GM21381 (cell line): Measurements from ENCODE around the gene ACOT7.

Experiments used
- ATAC-seq: cut with Tn5 transposase; IDR thresholded peaks from one replicate; pipeline ENCODE4 v1.9.1; 2021; ENCODE audit warnings: mild to moderate bottlenecking, moderate library complexity; ENCODE audit not compliant: unreplicated experiment

Gene ACOT7

GRCh38 chr1:6273380-6273891 is 120.1 kb downstream of the ACOT7 start:
- no peak for ATAC-seq

GRCh38 chr1:6272868-6273267 is 120.7 kb downstream of the ACOT7 start:
- no peak for ATAC-seq

GRCh38 chr1:6272452-6272851 is 121.1 kb downstream of the ACOT7 start:
- ATAC-seq, result no peak

GRCh38 chr1:6271554-6271953 is 122.0 kb downstream of the ACOT7 start:
- no peak for ATAC-seq

GRCh38 chr1:6271006-6271405 is 122.6 kb downstream of the ACOT7 start:
- ATAC-seq, result no peak

- ATAC-seq, result no peak
These were observed 123.2 kb downstream of the ACOT7 start for GRCh38 chr1:6270401-6270800.

GRCh38 chr1:6269720-6270400 is 123.7 kb downstream of the ACOT7 start:
- no peak for ATAC-seq

- ATAC-seq, result no peak
These were observed 124.3 kb downstream of the ACOT7 start for GRCh38 chr1:6269296-6269695.

GRCh38 chr1:6268415-6268814 is 125.2 kb downstream of the ACOT7 start:
- ATAC-seq, result no peak

GRCh38 chr1:6267686-6268322 is 125.8 kb downstream of the ACOT7 start:
- no peak for ATAC-seq

GRCh38 chr1:6266641-6267040 is 126.9 kb downstream of the ACOT7 start:
- ATAC-seq, result no peak

- no peak for ATAC-seq
These were observed 128.4 kb downstream of the ACOT7 start for GRCh38 chr1:6265151-6265550.

- no peak for ATAC-seq
These were observed 129.9 kb downstream of the ACOT7 start for GRCh38 chr1:6263716-6264115.

GRCh38 chr1:6262555-6263420 is 130.8 kb downstream of the ACOT7 start:
- no peak for ATAC-seq

- ATAC-seq, result no peak
These were observed 132.0 kb downstream of the ACOT7 start for GRCh38 chr1:6261615-6261995.

- no peak for ATAC-seq
These were observed 132.5 kb downstream of the ACOT7 start, which contains the start of gene GPR153 for GRCh38 chr1:6260961-6261614. Gene GPR153 (minus strand): TSS chr1:6261098. CDS start chr1:6254905, 6,193 bp downstream.

- ATAC-seq, result no peak
These were observed 133.1 kb downstream of the ACOT7 start for GRCh38 chr1:6260433-6260934.

- no peak for ATAC-seq
These were observed 133.8 kb downstream of the ACOT7 start for GRCh38 chr1:6259491-6260362.

GRCh38 chr1:6258675-6259074 is 134.9 kb downstream of the ACOT7 start:
- no peak for ATAC-seq

- ATAC-seq, result no peak
These were observed 136.0 kb downstream of the ACOT7 start for GRCh38 chr1:6257541-6258069.
